NCI-H524 treated with DMSO at 0.1 percent for 48 hours (cell line): Measurements from ENCODE around the gene BDKRB2.
A peak's percentile ranks its signal among the peaks of the same experiment; 100 is the strongest.

Source experiments
- DNase-seq: peaks from one replicate; lab custom pipeline; 2025; lab: John Stamatoyannopoulos, UW

Gene BDKRB2

DNA sequence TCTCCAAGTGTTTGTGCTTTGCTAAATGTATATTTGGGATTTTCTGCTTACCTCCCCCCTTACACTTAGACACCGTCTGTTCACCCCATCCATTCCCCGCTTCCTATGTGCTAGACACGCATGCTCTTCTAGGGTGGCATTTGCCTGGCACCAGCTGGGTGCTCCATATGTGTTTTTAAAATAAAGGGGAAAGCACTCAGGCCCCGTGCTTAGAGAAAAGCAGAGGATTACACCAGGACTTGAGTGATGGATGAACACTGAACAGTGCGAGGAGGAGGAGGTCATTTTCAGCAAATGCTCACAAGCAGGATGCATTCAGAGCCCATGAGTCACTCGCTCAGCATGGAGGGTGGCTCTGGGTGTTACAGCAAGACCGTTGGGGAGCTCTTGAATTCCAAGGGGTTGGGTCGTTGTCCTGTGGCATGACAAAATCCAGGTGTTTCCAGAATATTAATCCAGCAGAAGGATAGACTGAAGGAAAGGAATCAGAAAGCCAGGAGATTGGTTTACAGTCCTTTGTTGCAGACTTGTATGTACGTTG lies 48.4 kb downstream of the BDKRB2 start:
- DNase-seq, result peak; percentile 100

DNA sequence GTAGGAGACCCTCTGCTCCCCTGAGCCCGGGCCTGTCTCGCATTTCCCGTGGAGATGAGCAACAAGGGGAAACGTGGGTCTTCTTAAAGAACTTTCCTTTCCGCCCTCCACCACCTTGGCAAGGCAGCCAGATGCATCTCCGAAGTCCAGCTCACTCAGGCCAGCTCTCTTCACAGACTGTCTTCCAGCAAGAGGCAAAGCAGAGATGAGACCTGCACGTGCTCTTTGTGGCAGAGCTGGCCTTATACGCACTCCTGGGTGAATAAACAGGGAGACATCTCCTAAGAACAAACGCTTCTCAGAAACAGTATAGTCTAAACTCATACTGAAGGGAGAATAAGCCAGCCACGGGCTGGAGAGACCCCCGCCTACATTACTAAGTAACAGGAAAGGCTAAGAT lies 50.0 kb downstream of the BDKRB2 start:
- no peak for DNase-seq

DNA sequence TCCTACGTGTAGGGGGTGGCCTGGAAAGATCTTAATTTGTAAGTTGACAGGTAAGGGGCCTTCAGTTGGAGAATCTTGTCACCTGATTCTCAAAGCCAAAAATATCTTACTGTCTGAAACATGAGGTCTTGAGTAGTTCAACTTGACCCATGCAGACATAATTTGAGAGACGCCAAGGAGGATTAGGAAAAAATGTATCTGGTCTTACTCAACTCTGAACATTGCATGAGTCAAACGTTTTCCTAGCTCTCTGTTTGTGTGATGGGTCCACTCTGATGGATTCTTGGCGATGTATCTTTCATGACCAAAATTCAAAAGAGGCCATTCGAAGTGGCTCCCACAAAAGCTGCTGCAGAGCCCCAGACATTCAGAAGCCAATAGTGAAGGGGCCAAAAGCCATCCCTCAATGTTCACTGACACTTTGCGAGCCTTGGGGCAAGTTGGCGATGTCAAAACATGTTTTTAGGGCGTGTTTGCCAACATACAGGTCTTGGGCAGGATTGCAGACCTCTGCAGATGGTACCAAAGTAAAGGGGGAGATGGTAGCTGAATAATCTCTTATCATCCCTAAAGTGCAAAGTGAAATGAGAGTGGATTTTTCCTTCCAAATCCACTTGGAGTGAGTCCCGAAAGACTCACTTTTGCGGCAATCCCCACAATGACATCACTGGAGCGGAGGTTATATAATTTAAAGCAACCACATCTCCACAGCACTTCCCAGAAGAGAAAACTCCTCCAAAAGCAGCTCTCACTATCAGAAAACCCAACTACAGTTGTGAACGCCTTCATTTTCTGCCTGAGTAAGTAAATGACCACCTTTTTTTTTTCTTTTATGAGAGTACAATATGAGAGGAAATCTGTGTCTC lies 51.1 kb downstream of the BDKRB2 start, which contains the start of gene BDKRB1:
TSS of gene BDKRB1 (plus strand) at position 710 of the 866 bp plus-strand sequence. CDS start 7,473 bp downstream, outside the sequence.
- DNase-seq, result no peak

DNA sequence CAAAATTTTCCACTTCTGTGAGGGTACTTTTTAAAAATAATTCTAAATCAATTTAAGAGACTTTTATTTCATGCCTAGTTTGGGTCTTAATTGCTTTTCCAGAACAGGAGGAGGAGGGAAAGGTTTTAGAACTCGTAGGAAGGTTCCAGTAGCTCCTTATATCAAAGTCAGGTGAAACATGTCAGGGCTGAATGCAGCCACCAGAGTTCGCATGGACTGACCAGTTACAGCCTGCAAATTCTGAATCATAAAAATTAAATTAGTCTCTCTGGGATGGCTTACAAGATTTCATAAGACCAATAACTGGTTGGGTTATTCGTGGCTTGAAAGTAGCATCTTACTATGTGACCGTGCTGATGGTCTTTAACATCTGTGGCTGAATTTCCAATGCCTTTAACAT lies 51.8 kb downstream of the BDKRB2 start:
- no peak for DNase-seq

DNA sequence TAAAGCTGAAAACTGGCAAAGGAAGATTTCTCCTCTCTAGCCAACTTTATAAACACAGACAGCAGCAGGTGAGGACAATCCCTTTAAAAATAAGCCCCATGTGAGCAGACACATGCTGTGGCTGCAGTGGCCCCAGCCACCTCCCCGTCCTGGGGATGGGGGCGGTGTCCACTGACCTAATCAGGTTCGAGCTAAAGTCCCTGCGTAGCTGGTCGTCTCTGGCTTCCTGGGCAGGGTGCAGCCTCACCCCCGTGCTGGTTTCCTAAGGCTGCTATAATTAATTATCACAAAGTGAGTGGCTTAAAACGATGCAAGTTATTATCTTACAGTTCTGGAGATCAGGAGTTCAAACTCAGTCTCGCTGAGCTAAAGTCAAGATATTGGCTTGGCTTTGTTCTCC lies 52.4 kb downstream of the BDKRB2 start:
- no peak for DNase-seq

DNA sequence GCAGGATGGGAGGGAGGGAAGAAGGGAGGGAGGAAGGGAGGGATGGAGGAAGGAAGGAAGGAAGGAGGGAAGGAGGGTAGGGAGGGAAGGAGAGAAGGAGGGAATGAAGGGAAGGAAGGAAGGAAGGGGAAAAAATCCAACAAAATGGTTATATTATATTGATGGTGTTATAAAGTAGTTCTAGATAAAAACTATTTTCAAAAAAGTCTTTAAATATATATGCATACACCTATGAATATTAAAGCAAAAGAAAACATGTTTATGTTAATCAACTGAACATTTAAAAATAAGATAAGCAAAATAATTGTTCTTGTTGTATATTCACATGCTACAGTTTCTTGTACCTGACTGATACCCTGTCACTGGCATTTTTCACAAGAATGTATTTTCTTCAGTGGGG lies 53.3 kb downstream of the BDKRB2 start:
- no peak for DNase-seq

DNA sequence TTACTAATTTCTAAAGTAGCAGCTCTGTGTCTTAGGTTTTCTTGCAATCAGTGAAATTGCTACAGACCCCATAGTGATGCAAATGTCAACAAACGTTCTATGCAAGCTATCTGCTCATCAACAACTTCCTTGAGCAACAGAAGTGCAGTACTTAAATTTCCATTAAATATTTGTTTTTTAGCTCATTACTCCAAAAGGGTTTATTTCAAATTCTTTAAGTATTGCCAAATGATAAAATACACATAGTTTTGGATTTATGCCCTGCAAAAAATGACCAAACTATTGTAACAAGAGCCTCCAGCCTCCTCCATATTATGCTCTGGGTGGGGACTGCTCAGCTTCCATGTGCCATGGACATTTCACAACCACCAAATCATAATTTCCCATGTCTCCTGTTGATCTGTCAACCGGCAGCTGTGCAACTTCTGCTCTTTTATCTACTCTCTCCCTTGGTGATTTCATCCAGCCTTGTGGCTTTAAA lies 55.7 kb downstream of the BDKRB2 start:
- DNase-seq, result no peak

DNA sequence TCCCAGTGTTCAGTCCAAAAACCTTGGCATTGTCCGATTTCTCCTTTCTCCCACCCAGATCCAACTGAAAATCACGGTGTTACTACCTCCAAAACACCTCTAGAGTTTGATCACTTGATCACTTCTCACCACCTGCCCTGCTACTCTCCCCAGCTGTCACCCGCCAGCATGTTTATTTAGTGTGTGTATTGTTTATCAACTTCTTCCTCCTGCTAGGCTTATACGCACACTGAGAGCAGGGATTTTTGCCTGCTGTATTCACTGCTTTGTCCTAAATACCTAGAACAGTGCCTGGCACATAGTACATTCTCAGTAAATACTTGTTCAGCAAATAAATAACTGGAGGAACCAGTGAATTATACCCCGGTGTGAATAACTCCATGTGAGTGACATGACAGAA lies 56.4 kb downstream of the BDKRB2 start:
- DNase-seq, result no peak

DNA sequence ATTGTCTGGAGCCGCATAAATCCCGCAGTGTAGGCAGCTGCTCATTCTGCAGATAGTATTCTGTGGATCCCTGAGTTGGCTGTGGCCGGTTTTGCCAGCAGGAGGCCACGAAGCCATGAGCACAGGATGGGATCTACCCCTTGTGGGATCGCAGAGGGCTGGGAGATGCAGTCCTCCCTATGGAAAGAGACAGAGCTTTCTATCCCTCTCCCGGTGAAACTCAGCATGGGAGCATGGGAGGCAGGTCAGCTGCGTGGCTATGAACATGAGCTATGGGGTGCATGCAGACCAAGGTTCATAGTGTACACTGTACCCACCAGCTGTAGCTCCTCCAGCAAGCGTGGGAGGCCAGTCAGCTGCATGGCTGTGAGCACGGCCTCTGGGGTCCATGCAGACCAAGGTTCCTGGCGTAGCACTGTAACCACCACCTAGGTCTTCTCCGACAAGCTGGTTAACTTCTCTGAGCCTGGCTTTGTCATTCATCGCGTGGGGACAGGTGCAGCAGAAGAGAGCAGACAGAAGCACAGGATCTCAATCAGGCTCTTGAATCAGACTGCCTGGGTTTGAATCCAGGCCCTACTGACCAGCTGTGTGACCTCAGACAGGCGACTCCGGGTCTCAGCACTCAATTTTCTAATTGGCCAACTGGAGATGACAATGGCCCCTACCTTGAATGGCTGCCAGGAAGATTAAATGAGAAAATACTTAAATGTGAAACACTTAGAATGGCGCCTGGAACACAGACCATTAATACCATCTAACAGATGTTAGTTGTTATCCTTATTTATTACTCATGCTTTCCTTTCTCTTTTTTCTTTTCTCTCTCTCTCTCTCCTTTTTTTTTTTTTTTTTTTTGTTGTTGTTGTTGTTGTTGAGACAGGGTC lies 57.4 kb downstream of the BDKRB2 start:
- no peak for DNase-seq

DNA sequence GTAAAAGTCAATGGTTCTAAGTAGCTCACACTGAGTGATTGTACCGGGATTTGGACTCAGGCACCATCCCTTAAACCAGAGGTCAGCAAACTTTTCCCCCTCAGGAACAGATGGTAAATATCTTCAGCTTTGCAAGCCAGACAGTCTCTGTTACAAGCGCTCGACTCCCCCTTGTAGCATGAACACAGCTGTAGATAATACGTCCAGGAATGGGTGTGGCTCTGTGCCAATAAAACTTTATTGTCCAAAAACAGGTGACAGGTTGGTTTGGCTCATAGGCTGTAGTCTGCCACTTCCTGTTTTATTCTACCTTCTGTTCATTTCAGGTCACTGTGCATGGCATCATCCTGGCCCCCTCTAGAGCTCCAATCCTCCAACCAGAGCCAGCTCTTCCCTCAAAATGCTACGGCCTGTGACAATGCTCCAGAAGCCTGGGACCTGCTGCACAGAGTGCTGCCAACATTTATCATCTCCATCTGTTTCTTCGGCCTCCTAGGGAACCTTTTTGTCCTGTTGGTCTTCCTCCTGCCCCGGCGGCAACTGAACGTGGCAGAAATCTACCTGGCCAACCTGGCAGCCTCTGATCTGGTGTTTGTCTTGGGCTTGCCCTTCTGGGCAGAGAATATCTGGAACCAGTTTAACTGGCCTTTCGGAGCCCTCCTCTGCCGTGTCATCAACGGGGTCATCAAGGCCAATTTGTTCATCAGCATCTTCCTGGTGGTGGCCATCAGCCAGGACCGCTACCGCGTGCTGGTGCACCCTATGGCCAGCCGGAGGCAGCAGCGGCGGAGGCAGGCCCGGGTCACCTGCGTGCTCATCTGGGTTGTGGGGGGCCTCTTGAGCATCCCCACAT lies 58.9 kb downstream of the BDKRB2 start:
- DNase-seq, result peak; percentile 61

DNA sequence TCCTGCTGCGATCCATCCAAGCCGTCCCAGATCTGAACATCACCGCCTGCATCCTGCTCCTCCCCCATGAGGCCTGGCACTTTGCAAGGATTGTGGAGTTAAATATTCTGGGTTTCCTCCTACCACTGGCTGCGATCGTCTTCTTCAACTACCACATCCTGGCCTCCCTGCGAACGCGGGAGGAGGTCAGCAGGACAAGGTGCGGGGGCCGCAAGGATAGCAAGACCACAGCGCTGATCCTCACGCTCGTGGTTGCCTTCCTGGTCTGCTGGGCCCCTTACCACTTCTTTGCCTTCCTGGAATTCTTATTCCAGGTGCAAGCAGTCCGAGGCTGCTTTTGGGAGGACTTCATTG lies 59.5 kb downstream of the BDKRB2 start:
- DNase-seq, result no peak

DNA sequence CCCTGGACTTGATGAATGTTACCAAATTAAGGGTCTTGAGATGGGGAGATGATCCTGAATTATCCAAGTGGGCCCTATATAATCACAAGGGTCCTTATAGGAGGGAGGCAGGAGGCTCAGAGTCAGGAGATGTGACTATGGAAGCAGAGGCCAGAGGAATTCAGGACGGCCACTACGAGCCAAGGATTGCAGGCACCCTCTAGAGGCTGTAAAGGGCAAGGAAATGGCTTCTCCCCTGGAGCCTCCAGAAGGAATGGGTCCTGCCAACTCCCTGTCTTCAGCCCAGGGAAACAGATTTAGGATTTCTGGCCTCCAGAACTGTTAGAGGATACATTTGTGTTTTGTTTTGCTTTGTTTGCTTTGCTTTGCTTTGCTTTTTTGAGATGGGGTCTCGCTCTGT lies 60.2 kb downstream of the BDKRB2 start:
- DNase-seq, result peak; percentile 35

DNA sequence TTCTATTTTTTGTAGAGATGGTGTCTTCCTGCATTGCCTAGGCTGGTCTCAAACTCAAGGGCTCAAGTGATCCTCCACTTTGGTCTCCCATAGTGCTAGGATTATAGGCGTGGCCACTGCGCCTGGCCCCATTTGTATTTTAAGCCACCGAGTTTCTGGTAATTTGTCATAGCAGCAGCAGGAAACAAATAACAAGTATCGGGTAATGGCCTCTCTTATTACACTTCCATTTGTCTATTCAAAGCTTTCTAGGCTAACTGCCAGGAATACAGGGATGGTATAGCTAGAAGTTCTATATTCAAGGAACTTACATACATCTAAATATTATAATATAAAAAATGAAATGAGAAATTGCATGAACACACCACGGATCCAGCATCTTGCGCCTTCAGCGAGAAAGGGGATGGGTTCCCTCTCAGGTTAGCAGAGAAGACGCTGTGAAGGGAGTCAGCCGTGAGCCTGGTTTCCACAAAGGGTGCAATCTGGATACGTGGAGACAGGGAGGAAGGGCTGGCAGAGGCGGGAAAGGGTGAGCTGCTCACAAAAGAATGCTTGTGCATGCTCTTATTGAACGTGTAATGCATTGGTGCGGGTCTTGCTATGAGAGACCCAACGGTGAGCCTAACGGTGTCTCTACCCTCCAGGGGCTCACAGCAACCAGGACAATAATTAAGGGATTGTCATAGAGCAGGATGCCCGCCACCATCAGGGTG lies 60.9 kb downstream of the BDKRB2 start:
- DNase-seq, result no peak

DNA sequence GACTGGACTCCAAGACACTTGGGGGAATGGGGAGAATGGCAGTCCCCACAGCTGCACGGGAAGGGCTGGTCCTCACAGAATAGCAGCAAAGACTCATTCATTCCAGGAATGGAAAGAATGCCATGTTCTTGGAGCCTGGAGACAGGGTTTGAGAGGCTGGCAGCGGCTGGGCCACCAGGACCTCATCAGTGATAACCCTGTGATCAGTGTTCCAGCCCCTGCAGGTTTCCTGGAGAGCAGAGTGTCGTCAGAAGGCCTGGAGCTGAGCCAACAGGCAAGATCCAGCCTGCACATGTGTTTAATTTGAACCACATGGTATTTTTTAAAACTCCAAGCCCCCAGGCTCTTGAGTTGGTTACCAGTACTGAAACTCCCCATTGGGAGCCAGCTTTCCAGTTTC lies 62.7 kb downstream of the BDKRB2 start:
- DNase-seq, result no peak

DNA sequence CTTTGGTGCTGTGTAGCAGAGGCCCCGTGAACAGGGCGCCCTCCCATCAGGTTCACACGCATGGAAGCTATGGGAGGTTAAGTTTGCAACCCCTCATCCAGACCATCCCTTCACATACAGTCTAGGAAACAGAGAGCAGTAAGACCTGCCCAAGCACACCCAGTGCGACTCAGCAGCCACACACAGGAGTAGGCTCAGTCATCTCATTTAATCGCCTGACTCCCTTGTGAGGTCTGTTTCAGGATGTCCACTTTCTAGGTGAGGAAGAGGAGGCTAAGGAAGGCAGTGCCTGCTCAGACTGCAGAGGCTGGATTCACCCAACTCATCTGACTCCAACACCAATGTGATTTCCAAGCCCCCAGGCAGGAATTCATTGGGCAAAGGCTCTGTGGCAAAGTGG lies 63.3 kb downstream of the BDKRB2 start:
- no peak for DNase-seq

DNA sequence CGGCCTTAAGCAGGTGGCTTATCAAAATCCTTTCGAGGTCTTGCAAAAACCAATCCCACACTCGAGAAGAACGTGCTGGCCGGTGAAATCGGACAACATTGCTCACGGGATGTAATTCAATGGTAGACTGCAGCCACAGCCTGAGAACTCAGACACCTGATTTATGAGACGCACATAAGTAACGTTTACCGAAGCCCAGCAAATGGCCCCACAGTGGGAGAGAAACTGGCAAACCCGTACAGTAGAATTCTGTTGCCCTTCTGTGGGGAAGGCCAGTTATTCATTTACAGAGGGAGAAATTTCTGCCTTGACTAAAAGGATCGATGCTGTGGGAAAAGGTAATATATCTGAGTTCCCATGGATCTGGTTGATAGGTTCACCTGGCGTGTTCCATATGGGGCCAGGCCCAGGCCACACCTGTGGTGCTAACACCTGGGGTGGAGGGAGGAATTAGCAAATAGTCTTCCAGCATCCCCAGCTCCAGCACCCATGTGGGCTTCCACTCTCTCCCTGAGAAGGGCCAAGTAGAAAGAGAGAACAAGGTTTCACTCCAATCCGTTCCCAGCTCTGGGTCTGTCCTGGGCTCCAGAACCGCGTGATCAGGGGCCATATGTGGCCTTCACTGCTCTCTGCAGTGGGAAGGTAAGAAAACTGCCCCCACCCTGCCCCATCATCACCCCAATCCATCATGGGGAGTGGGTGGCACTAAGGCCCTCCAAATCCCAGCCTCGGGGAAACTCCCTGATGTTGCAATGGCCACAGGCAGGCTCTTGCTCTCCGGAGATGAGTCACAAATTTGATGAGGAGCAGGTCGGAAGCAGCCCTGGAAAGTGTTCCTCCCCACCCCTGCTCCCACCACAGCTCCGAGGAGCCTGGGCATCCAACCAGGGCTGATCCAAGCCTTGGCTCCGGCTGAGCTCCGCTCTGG lies 64.1 kb downstream of the BDKRB2 start:
- DNase-seq, result no peak

DNA sequence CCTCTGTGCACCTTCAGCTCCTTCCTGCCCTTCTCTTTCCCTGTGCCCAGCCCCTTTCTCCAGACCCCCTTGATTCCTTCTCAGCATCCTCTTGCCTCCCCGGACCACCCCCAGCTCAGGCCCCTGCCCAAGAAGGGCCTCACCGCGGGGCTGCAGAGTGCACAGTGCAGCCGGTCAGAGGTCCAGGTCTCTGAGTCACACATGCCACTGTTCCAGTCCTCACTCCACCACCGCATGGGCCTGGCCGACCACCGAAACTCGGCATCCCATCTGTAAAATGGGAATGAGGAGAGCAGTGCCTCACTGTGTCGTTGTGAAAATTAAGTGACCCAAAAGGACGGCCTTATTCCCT lies 64.7 kb downstream of the BDKRB2 start:
- no peak for DNase-seq

DNA sequence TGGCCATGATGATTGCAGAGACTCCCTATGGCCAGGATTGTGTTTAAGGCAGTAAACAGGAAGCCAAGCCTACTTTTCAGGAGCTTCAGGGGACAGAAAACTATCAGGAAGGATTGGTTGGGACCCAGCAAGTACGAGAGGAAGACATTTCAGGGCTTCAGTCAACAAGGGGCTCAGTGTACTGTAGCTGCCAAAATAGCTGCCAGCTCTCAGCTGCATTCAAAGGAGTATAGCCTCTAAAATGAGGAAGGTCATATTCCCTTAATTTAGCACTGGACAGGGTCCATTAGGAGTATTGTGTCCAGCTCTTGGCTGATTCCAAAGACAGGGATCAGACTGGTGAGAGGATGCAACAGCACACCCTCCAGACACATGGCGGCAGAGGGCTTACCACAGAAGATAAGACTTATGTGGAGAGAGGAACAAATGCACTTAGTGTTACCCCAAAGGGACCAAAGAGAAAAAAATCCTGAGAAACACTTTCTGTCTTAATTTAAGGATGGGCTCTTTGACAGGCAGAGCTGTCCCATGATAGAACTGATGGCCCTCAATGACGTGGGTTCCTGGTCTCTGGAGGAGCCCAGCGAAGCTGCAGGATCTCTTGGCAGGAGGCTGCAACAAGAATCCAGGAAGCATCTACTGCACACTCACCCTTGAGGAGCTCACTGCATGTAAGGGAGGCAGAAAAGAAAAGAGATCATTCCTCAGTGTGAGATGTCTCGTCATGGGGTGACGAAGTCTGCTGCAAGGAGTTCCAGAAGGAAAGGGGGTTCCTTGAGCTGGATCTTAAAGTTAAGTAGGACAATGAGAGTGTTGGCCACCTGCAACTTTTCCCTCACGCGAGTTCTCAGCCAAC lies 66.2 kb downstream of the BDKRB2 start:
- no peak for DNase-seq

DNA sequence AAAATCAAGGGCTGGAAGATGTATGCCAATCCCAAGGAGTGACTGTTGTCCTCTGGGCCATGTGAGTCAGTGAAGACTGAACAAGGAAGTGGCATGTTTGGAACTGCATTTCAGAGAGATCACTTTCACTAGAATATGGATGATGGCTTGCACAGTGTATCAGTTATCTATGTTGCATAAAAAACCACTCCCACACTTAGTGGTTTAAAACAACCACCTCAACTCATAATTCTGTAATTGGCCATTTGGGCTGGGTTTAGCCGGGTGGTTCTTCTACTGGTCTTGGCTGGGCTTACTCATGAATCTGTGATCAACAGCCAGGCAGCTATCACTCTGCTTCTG lies 66.8 kb downstream of the BDKRB2 start:
- DNase-seq, result no peak
